ENCODE measurements around the gene CHRFAM7A. TPM values are rescaled to one million over a fixed set of nuclear protein-coding genes. Genes with fewer than 3 reads are reported as not detected.
"Not testable (repeated sequence)": the region's sequence is repeated elsewhere in the genome, so short reads cannot be mapped to it uniquely, and the experiment has no call there.

CHRFAM7A gene
- total RNA-seq, 4 donors from 2014 or later = 0.16 to 0.96 TPM; not detected in 2

- WGBS, 2 donors (ENCODE audit: low coverage in 1 of 2) = no CpG with 5 or more reads among the region's 17 CpGs
- H3K4me3 ChIP-seq; H3K36me3 ChIP-seq; in situ Hi-C loops (cut with MboI; ENCODE audit: low pct_ligation_motif_present in 1 of 4, low pct_unique_long_range_greater_than_20kb in 1 of 4, low sequenced_read_pairs in 3 of 4); H3K27me3 ChIP-seq; H3K4me1 ChIP-seq; DNase-seq; H3K9me3 ChIP-seq; intact Hi-C loops (cut with DNase I; ENCODE audit: low total_unique reads); H3K27ac ChIP-seq: not testable (repeated sequence)
Measured at GRCh38 chr15:30376375-30377081, 16.8 kb downstream of the CHRFAM7A start.

- intact Hi-C loops (cut with DNase I; ENCODE audit: low total_unique reads); H3K4me3 ChIP-seq; H3K27ac ChIP-seq; H3K36me3 ChIP-seq; DNase-seq; H3K27me3 ChIP-seq; H3K9me3 ChIP-seq; in situ Hi-C loops (cut with MboI; ENCODE audit: low pct_ligation_motif_present in 1 of 4, low pct_unique_long_range_greater_than_20kb in 1 of 4, low sequenced_read_pairs in 3 of 4); H3K4me1 ChIP-seq: not testable (repeated sequence)
- 54 to 76% methylated on average over 3 to 4 of the region's 4 CpGs for WGBS, 2 donors (ENCODE audit: low coverage in 1 of 2)
Measured at GRCh38 chr15:30375872-30376271, 17.5 kb downstream of the CHRFAM7A start.

- DNase-seq; in situ Hi-C loops (cut with MboI; ENCODE audit: low pct_ligation_motif_present in 1 of 4, low pct_unique_long_range_greater_than_20kb in 1 of 4, low sequenced_read_pairs in 3 of 4); intact Hi-C loops (cut with DNase I; ENCODE audit: low total_unique reads); H3K9me3 ChIP-seq; H3K27ac ChIP-seq; H3K4me3 ChIP-seq; H3K4me1 ChIP-seq; H3K36me3 ChIP-seq; H3K27me3 ChIP-seq: not testable (repeated sequence)
- WGBS, 2 donors (ENCODE audit: low coverage in 1 of 2) = no CpG with 5 or more reads among the region's 10 CpGs
Measured at GRCh38 chr15:30374862-30375261, 18.5 kb downstream of the CHRFAM7A start.

- H3K36me3 ChIP-seq; H3K4me1 ChIP-seq; H3K9me3 ChIP-seq; H3K4me3 ChIP-seq; in situ Hi-C loops (cut with MboI; ENCODE audit: low pct_ligation_motif_present in 1 of 4, low pct_unique_long_range_greater_than_20kb in 1 of 4, low sequenced_read_pairs in 3 of 4); H3K27ac ChIP-seq; H3K27me3 ChIP-seq; intact Hi-C loops (cut with DNase I; ENCODE audit: low total_unique reads); DNase-seq: not testable (repeated sequence)
- WGBS, 2 donors (ENCODE audit: low coverage in 1 of 2) = no CpG with 5 or more reads among the region's 3 CpGs
Measured at GRCh38 chr15:30368271-30368670, 25.1 kb downstream of the CHRFAM7A start.

GRCh38 chr15:30367246-30367645 lies 26.1 kb downstream of the CHRFAM7A start:
- H3K36me3 ChIP-seq; H3K4me1 ChIP-seq; DNase-seq; H3K4me3 ChIP-seq; H3K27ac ChIP-seq; intact Hi-C loops (cut with DNase I; ENCODE audit: low total_unique reads); H3K9me3 ChIP-seq; in situ Hi-C loops (cut with MboI; ENCODE audit: low pct_ligation_motif_present in 1 of 4, low pct_unique_long_range_greater_than_20kb in 1 of 4, low sequenced_read_pairs in 3 of 4); H3K27me3 ChIP-seq: not testable (repeated sequence)
- WGBS, 2 donors (ENCODE audit: low coverage in 1 of 2) = 90% methylated on average over 10 to 13 of the region's 17 CpGs

GRCh38 chr15:30361404-30361803 lies 31.9 kb downstream of the CHRFAM7A start:
- H3K9me3 ChIP-seq; in situ Hi-C loops (cut with MboI; ENCODE audit: low pct_ligation_motif_present in 1 of 4, low pct_unique_long_range_greater_than_20kb in 1 of 4, low sequenced_read_pairs in 3 of 4); DNase-seq; H3K4me3 ChIP-seq; intact Hi-C loops (cut with DNase I; ENCODE audit: low total_unique reads); H3K36me3 ChIP-seq; H3K4me1 ChIP-seq; H3K27me3 ChIP-seq; H3K27ac ChIP-seq: not testable (repeated sequence)
- WGBS, 2 donors (ENCODE audit: low coverage in 1 of 2) = 72% methylated on average over 4 of the region's 5 CpGs; no CpG with 5 or more reads in 1 of the 2 donors

GRCh38 chr15:30360990-30361389 lies 32.4 kb downstream of the CHRFAM7A start:
- H3K27ac ChIP-seq; intact Hi-C loops (cut with DNase I; ENCODE audit: low total_unique reads); H3K27me3 ChIP-seq; DNase-seq; H3K9me3 ChIP-seq; in situ Hi-C loops (cut with MboI; ENCODE audit: low pct_ligation_motif_present in 1 of 4, low pct_unique_long_range_greater_than_20kb in 1 of 4, low sequenced_read_pairs in 3 of 4); H3K36me3 ChIP-seq; H3K4me3 ChIP-seq; H3K4me1 ChIP-seq: not testable (repeated sequence)
- no CpG with 5 or more reads among the region's 2 CpGs for WGBS, 2 donors (ENCODE audit: low coverage in 1 of 2)

- DNase-seq; H3K4me3 ChIP-seq; H3K9me3 ChIP-seq; H3K27me3 ChIP-seq; H3K36me3 ChIP-seq; H3K4me1 ChIP-seq; H3K27ac ChIP-seq; in situ Hi-C loops (cut with MboI; ENCODE audit: low pct_ligation_motif_present in 1 of 4, low pct_unique_long_range_greater_than_20kb in 1 of 4, low sequenced_read_pairs in 3 of 4); intact Hi-C loops (cut with DNase I; ENCODE audit: low total_unique reads): not testable (repeated sequence)
- WGBS, 2 donors (ENCODE audit: low coverage in 1 of 2) = 69 to 70% methylated on average over 3 to 4 of the region's 6 CpGs
Measured at GRCh38 chr15:30355043-30355442, 38.3 kb downstream of the CHRFAM7A start.

- H3K4me3 ChIP-seq; in situ Hi-C loops (cut with MboI; ENCODE audit: low pct_ligation_motif_present in 1 of 4, low pct_unique_long_range_greater_than_20kb in 1 of 4, low sequenced_read_pairs in 3 of 4); intact Hi-C loops (cut with DNase I; ENCODE audit: low total_unique reads); H3K4me1 ChIP-seq; DNase-seq; H3K9me3 ChIP-seq; H3K27me3 ChIP-seq; H3K27ac ChIP-seq; H3K36me3 ChIP-seq: not testable (repeated sequence)
- no CpG with 5 or more reads among the region's 5 CpGs for WGBS, 2 donors (ENCODE audit: low coverage in 1 of 2)
Measured at GRCh38 chr15:30349803-30350202, 43.5 kb downstream of the CHRFAM7A start.

- H3K9me3 ChIP-seq; H3K27me3 ChIP-seq; H3K36me3 ChIP-seq; DNase-seq; H3K4me1 ChIP-seq; H3K27ac ChIP-seq; intact Hi-C loops (cut with DNase I; ENCODE audit: low total_unique reads); in situ Hi-C loops (cut with MboI; ENCODE audit: low pct_ligation_motif_present in 1 of 4, low pct_unique_long_range_greater_than_20kb in 1 of 4, low sequenced_read_pairs in 3 of 4); H3K4me3 ChIP-seq: not testable (repeated sequence)
- WGBS, 2 donors (ENCODE audit: low coverage in 1 of 2) = no CpG with 5 or more reads among the region's 4 CpGs
Measured at GRCh38 chr15:30336584-30336983, 56.8 kb downstream of the CHRFAM7A start.

- H3K27me3 ChIP-seq; intact Hi-C loops (cut with DNase I; ENCODE audit: low total_unique reads); H3K36me3 ChIP-seq; H3K27ac ChIP-seq; H3K9me3 ChIP-seq; H3K4me1 ChIP-seq; in situ Hi-C loops (cut with MboI; ENCODE audit: low pct_ligation_motif_present in 1 of 4, low pct_unique_long_range_greater_than_20kb in 1 of 4, low sequenced_read_pairs in 3 of 4); DNase-seq; H3K4me3 ChIP-seq: not testable (repeated sequence)
- WGBS, 2 donors (ENCODE audit: low coverage in 1 of 2) = 75% methylated on average over 2 of the region's 5 CpGs; no CpG with 5 or more reads in 1 of the 2 donors
Measured at GRCh38 chr15:30334152-30334551, 59.2 kb downstream of the CHRFAM7A start.

Data from transverse colon (tissue), 4 donors.